Ascending aorta (tissue), 2 donors: Measurements from ENCODE around the gene APRT. TPM values are rescaled to one million over a fixed set of nuclear protein-coding genes. Genes with fewer than 3 reads are reported as not detected.

Source experiments
- DNase-seq, 2 donors: peaks; one replicate each; pipeline ENCODE4 v3.0.0-alpha.2; 2019; ENCODE audit warnings: low spot score in 2 of 2
- H3K27ac ChIP-seq, 2 donors: fragments of 200-600 bp; sonication (generic); one replicate each; pipeline ENCODE4 v1.5.1; 2016 to 2017; ENCODE audit warnings: mild to moderate bottlenecking in 1 of 2
- H3K27me3 ChIP-seq: fragments of 200-600 bp; sonication (generic); one replicate; pipeline ENCODE4 v1.5.1; 2017
- H3K36me3 ChIP-seq, 2 donors: fragments of 200-600 bp; sonication (generic); one replicate each; pipeline ENCODE4 v1.5.1; 2016
- H3K4me1 ChIP-seq, 2 donors: fragments of 200-600 bp; sonication (generic); one replicate each; pipeline ENCODE4 v1.5.1; 2016 to 2017; ENCODE audit warnings: mild to moderate bottlenecking in 1 of 2
- H3K4me3 ChIP-seq, 2 donors: fragments of 200-600 bp; sonication (generic); one replicate each; pipeline ENCODE4 v1.5.1; 2016 to 2017; ENCODE audit warnings: mild to moderate bottlenecking in 1 of 2
- H3K9me3 ChIP-seq, 2 donors: fragments of 200-600 bp; sonication (generic); one replicate each; pipeline ENCODE4 v1.5.1; 2016
- CTCF ChIP-seq, 3 experiments: fragments of 200-600 bp in 2 of 3; fragments of 450-650 bp in 1 of 3; sonication (generic) in 2 of 3; IDR thresholded peaks; one replicate each; pipeline ENCODE4 v1.5.1; 2016 to 2019; ENCODE audit warnings: antibody characterized with exemption in 3 of 3, mild to moderate bottlenecking in 1 of 3, moderate library complexity in 1 of 3
- intact Hi-C: fragments of 100-400 bp; cut with DNase I; formaldehyde crosslinking; loops from one replicate; pipeline ENCODE4 v1.15.1; 2023
- total RNA-seq: library from RNA; depleted of rRNA; stranded (reverse); fragments of >200 nt; gene quantifications from one replicate; pipeline ENCODE4 v1.1.0, GENCODE V29; 2016

The APRT gene
- total RNA-seq, 1 donor from 2014 or later: 305 TPM

GRCh38 chr16:88764913-88765349 is 46.8 kb downstream of the APRT start:
- DNase-seq: no peak
- peaks cover 0 to 5% of the 10 kb centered on the region in 2 donors for H3K36me3 ChIP-seq
- no peaks in the 10 kb centered on the region for H3K27me3 ChIP-seq
- intact Hi-C loops: no loop called here
- no peak overlapping the region for H3K4me3 ChIP-seq
- H3K4me1 ChIP-seq: peaks cover 10 to 15% of the 10 kb centered on the region in 2 donors
- no peak for TF ChIP-seq CTCF (IDR thresholded peaks at IDR 0.05)
- no peaks in the 10 kb centered on the region for H3K9me3 ChIP-seq
- no peak overlapping the region for H3K27ac ChIP-seq

GRCh38 chr16:88764080-88764479 is 47.6 kb downstream of the APRT start:
- no peak overlapping the region for H3K4me3 ChIP-seq
- TF ChIP-seq CTCF (IDR thresholded peaks at IDR 0.05): no peak
- H3K27me3 ChIP-seq: no peaks in the 10 kb centered on the region
- H3K9me3 ChIP-seq: no peaks in the 10 kb centered on the region
- peaks cover 10 to 15% of the 10 kb centered on the region in 2 donors for H3K4me1 ChIP-seq
- no peak for DNase-seq
- intact Hi-C loops: no loop called here
- H3K36me3 ChIP-seq: peaks cover 0 to 5% of the 10 kb centered on the region in 2 donors
- no peak overlapping the region for H3K27ac ChIP-seq

GRCh38 chr16:88763502-88764053 is 48.1 kb downstream of the APRT start:
- Histone ChIP-seq H3K27me3 (no peaks in the 10 kb centered on the region), H3K4me1 (peaks cover 8 to 12% of the 10 kb centered on the region in 2 donors), H3K36me3 (peaks cover 0 to 5% of the 10 kb centered on the region in 2 donors), H3K27ac (no peak overlapping the region), H3K9me3 (no peaks in the 10 kb centered on the region), H3K4me3 (no peak overlapping the region)
- DNase-seq: no peak
- intact Hi-C loops: no loop called here
- no peak for TF ChIP-seq CTCF (IDR thresholded peaks at IDR 0.05)

GRCh38 chr16:88762941-88763340 is 48.8 kb downstream of the APRT start:
- Histone ChIP-seq H3K36me3 (peaks cover 0 to 5% of the 10 kb centered on the region in 2 donors), H3K27ac (no peak overlapping the region), H3K27me3 (no peaks in the 10 kb centered on the region), H3K4me3 (no peak overlapping the region), H3K9me3 (no peaks in the 10 kb centered on the region), H3K4me1 (peaks cover 2 to 6% of the 10 kb centered on the region in 2 donors)
- intact Hi-C loops: no loop called here
- no peak for DNase-seq
- TF ChIP-seq CTCF (IDR thresholded peaks at IDR 0.05): no peak

- Histone ChIP-seq H3K36me3 (peaks cover 0 to 5% of the 10 kb centered on the region in 2 donors), H3K27ac (no peak overlapping the region), H3K9me3 (no peaks in the 10 kb centered on the region), H3K4me1 (no peaks in the 10 kb centered on the region), H3K4me3 (no peak overlapping the region), H3K27me3 (no peaks in the 10 kb centered on the region)
- intact Hi-C loops: no loop called here
- no peak for DNase-seq
- no peak for TF ChIP-seq CTCF (IDR thresholded peaks at IDR 0.05)
Observed at GRCh38 chr16:88762258-88762870, 49.4 kb downstream of the APRT start.
